ENCODE data around the gene KIAA0040. TPM values are rescaled to one million over a fixed set of nuclear protein-coding genes. Genes with fewer than 3 reads are reported as not detected.
A peak's percentile ranks its signal among the peaks of the same experiment; 100 is the strongest.
"Not testable (repeated sequence)": the region's sequence is repeated elsewhere in the genome, so short reads cannot be mapped to it uniquely, and the experiment has no call there.

The KIAA0040 gene
- total RNA-seq, 2 donors from 2014 or later, result 17.3 to 28.5 TPM

GRCh38 chr1:175124861-175125260 lies 67.7 kb downstream of the KIAA0040 start:
- intact Hi-C loops (cut with DNase I), result loop anchor here in 1 of 2 donors (2.0 kb wide), 1 partner anchor 94 kb away; no protein-coding TSS in a partner anchor
- DNase-seq (no peak), ATAC-seq (no peak)

GRCh38 chr1:175120511-175120910 lies 72.1 kb downstream of the KIAA0040 start:
- intact Hi-C loops (cut with DNase I), result no loop called here
- DNase-seq, result no peak
- ATAC-seq, result no peak

DNA sequence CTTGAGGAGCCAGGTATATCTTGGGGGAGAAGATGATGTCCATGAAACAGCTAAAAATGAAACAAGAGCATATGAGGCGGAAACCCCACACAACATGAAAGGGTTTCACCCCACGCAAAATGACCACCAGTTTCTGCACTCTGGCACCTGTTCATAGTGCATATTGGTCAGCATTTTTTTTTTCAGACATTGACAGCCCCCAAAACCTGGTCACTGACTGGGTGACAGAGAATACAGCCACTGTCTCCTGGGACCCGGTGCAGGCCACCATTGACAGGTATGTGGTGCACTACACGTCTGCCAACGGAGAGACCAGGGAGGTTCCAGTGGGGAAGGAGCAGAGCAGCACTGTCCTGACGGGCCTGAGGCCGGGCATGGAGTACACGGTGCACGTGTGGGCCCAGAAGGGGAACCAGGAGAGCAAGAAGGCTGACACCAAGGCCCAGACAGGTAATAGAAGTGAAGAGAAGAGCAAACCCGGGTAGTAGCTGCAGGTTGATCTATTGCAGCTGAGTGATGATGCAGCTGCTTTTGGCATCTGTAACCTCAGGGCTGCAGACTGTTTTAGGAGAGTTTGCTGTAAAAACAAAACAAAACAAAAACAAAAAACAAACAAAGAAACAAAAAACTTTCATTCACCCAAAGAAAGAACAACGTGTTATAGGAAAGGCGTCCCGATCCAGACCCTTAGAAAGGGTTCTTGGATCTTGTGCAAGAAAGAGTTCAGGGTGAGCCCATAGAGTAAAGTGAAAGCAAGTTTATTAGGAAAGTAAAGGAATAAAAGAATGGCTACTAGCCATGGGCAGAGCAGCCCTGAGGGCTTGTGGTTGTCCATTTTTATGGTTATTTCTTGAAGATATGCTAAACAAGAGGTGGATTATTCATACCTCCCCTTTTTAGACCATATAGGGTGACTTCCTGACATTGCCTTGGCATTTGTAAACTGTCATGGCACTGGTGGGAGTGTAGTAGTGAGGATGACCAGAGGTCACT lies 73.9 kb downstream of the KIAA0040 start:
- no peak for ATAC-seq
- intact Hi-C loops (cut with DNase I), result loop anchor here in 1 of 2 donors (5.0 kb wide), 1 partner anchor 81 kb away; no protein-coding TSS in a partner anchor

DNA sequence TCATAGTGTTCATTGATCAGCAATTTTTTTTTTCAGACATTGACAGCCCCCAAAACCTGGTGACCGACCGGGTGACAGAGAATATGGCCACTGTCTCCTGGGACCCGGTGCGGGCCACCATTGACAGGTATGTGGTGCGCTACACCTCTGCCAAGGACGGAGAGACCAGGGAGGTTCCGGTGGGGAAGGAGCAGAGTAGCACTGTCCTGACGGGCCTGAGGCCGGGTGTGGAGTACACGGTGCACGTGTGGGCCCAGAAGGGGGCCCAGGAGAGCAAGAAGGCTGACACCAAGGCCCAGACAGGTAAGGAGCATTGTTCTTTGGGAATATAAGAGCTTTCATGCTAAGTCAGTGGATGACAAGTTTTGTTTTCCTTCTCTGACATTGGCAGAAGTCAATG lies 75.7 kb downstream of the KIAA0040 start:
- no peak for DNase-seq
- intact Hi-C loops (cut with DNase I), result loop anchor here in 1 of 2 donors (5.0 kb wide), 1 partner anchor 80 kb away; no protein-coding TSS in a partner anchor
- ATAC-seq, result no peak

More for the DNA sequence above, 73.9 kb downstream of the KIAA0040 start:
- DNase-seq, result no peak

- DNase-seq (no peak), ATAC-seq (no peak)
- intact Hi-C loops (cut with DNase I), result loop anchor here in 1 of 2 donors (5.0 kb wide), 1 partner anchor 79 kb away; no protein-coding TSS in a partner anchor
Observed at GRCh38 chr1:175116210-175116798, 76.3 kb downstream of the KIAA0040 start.

GRCh38 chr1:175114996-175115395 lies 77.6 kb downstream of the KIAA0040 start:
- intact Hi-C loops (cut with DNase I), result loop anchor here in 1 of 2 donors (5.0 kb wide), 1 partner anchor 78 kb away; no protein-coding TSS in a partner anchor
- ATAC-seq (peak in 1 of 2 donors; percentile 89), DNase-seq (no peak)

DNA sequence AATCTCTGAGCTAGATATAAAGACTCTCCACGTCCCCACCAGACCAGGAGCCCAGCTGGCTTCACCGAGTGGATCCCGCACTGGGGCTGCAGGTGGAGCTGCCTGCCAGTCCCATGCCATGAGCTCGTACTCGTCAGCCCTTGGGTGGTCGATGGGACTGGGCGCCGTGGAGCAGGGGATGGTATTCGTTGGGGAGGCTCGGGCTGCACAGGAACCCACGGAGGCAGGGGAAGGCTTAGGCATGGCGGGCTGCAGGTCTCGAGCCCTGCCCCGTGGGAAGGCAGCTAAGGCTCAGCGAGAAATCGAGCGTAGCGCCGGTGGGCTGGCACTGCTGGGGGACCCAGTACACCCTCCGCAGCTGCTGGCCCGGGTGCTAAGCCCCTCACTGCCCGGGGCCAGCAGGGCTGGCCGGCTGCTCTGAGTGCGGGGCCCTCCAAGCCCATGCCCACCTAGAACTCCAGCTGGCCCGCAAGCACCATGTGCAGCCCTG lies 84.2 kb downstream of the KIAA0040 start:
- DNase-seq; ATAC-seq; intact Hi-C loops (cut with DNase I): not testable (repeated sequence)

Other genes with a start within 250 kb of the KIAA0040 start
- 10 to 100 TPM; 52.8 to 91.4 TPM for gene CACYBP, start 192.8 kb downstream of the KIAA0040 start, total RNA-seq
- gene MRPS14, start 169.4 kb downstream of the KIAA0040 start, total RNA-seq, result 10 to 100 TPM; 26.0 to 26.7 TPM
- under 1 TPM; 0.18 to 0.76 TPM for gene TNN, start 124.9 kb downstream of the KIAA0040 start, total RNA-seq

Measured in left cardiac atrium (tissue), 4 donors.